ENCODE results near the gene CLP1.

- no peak for TF ChIP-seq CTCF (IDR thresholded peaks at IDR 0.05)
- no peak for TF ChIP-seq POLR2A (IDR thresholded peaks at IDR 0.05)
Measured at GRCh38 chr11:57653163-57653562, 4.4 kb upstream of the CLP1 start.

All from testis (tissue), 2 donors.